ENCODE results near the gene FAM20B.

Gene FAM20B

DNA sequence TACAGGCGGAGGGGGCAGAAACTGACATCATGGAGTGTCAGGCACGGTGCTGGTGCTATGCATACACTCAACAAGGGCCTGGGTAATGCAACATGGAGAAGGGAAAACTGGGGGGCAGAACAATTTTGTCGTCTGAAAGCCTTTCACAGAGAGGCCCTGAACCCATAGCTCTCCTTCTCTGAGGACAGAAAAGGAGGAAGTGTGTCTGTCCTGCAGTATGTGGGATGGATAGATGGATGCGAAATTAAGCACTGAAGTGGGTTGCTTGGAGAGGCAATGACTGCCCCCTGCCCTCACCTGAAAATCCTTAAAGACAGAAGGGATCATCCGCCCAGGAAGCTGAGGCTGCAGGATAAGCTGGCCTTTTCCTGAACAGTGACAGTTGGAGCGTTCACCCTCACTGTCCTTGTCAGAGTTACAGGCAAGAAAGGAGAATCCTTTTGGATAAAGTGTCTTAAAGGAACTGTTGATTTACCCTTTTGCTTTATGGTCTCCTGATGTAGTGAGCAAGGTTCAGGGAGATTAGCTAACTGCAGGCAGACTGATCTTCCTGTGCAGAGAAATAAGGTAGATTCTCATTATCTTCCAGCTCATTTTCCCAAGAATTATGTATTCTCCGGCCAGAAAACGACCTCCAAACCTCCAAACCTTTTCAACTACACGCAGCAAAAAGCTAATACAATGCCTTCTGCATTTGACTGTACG is 1.6 kb upstream of the FAM20B start:
- TF ChIP-seq EZH2 (optimal IDR thresholded peaks at IDR 0.05; ENCODE audit: low read depth, low read length) (no peak), EZH2phosphoT487 (IDR thresholded peaks at IDR 0.05; ENCODE audit: low read length) (no peak)
- TF ChIP-seq, protein P1, sequence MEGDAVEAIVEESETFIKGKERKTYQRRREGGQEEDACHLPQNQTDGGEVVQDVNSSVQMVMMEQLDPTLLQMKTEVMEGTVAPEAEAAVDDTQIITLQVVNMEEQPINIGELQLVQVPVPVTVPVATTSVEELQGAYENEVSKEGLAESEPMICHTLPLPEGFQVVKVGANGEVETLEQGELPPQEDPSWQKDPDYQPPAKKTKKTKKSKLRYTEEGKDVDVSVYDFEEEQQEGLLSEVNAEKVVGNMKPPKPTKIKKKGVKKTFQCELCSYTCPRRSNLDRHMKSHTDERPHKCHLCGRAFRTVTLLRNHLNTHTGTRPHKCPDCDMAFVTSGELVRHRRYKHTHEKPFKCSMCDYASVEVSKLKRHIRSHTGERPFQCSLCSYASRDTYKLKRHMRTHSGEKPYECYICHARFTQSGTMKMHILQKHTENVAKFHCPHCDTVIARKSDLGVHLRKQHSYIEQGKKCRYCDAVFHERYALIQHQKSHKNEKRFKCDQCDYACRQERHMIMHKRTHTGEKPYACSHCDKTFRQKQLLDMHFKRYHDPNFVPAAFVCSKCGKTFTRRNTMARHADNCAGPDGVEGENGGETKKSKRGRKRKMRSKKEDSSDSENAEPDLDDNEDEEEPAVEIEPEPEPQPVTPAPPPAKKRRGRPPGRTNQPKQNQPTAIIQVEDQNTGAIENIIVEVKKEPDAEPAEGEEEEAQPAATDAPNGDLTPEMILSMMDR (IDR thresholded peaks at IDR 0.05; ENCODE audit: low read length): no peak
- peaks cover 26% of the 10 kb centered on the region for H3K79me2 ChIP-seq (ENCODE audit: low read length)
- H3K27ac ChIP-seq (ENCODE audit: low read length): no peak overlapping the region
- H3K4me2 ChIP-seq (ENCODE audit: low read depth, low read length): no peak overlapping the region
- no peaks in the 10 kb centered on the region for H3K9me3 ChIP-seq (replicated peaks; ENCODE audit: insufficient read depth, low read length)
- H3K9ac ChIP-seq (ENCODE audit: low read length): no peak overlapping the region
- no peak for DNase-seq
- no peak overlapping the region for H2AFZ ChIP-seq (ENCODE audit: low read length)
- H3K4me1 ChIP-seq (ENCODE audit: low read length): peaks cover 13% of the 10 kb centered on the region; the same call in 1 of the 2 replicates
- H3K36me3 ChIP-seq (replicated peaks; ENCODE audit: insufficient read depth, low read length): no peaks in the 10 kb centered on the region
- H3F3A ChIP-seq (ENCODE audit: insufficient read depth, low read length): peaks cover 5% of the 10 kb centered on the region
- H4K20me1 ChIP-seq (ENCODE audit: insufficient read depth, low read length): no peaks in the 10 kb centered on the region
- H3K4me3 ChIP-seq (ENCODE audit: low read length): no peak overlapping the region
- H3K9me2 ChIP-seq (replicated peaks; ENCODE audit: insufficient read depth, low read length): no peaks in the 10 kb centered on the region
- H3K27me3 ChIP-seq (replicated peaks; ENCODE audit: insufficient read depth, low read length): no peaks in the 10 kb centered on the region

DNA sequence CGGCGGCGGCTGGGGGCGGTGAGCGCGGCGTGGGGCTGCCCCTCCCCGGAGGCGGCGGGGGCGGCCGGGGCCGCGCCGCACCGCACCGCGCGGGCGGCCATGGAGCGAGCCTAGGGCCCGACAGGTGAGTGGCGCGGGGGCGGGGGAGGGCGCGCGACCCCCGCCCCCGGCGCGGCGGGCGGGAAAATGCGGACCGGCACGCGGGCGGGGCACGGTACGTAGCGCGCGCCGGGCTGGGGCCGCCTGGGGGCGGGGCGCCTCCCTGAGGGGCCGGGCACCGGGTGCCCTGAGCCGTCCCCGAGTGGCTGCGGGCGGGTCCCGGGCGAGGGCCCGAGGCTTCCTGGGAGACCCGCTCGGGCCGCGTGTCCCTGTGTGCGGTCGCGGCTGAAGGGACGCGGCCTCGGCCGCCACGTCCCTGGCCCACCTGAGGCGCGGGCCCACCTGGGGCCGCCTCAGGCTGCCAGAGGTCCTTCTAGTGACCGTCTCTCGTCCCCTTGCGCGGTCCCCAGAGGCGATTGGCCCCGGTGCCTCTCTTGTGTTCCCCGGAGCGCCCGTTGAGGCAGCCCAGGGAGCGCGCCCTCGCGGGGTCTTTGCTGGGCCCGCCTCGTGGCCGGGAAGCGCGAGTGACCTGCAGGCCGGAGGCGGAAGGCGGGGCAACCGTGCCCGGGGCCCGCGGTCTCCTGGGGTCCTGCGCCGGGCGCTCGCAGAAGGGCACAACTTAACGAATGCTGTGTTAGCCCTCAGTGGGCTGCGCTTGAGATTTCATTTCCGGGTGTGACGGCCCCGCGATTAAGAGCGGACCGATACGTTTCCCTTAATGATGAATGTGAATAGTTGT is 500 bp downstream of the FAM20B start:
- peak overlapping the region; percentile 71 for H3K4me2 ChIP-seq (ENCODE audit: low read depth, low read length)
- H3K9me2 ChIP-seq (replicated peaks; ENCODE audit: insufficient read depth, low read length): no peaks in the 10 kb centered on the region
- H3K9ac ChIP-seq (ENCODE audit: low read length): peak overlapping the region; percentile 96
- peaks cover 47% of the 10 kb centered on the region for H3K79me2 ChIP-seq (ENCODE audit: low read length)
- peaks cover 20% of the 10 kb centered on the region; the same call in 1 of the 2 replicates for H3K4me1 ChIP-seq (ENCODE audit: low read length)
- peak overlapping the region; percentile 63 for H2AFZ ChIP-seq (ENCODE audit: low read length)
- H3F3A ChIP-seq (ENCODE audit: insufficient read depth, low read length): peaks cover 8% of the 10 kb centered on the region
- H3K27me3 ChIP-seq (replicated peaks; ENCODE audit: insufficient read depth, low read length): no peaks in the 10 kb centered on the region
- no peaks in the 10 kb centered on the region for H3K9me3 ChIP-seq (replicated peaks; ENCODE audit: insufficient read depth, low read length)
- DNase-seq: peak; percentile 92
- no peaks in the 10 kb centered on the region for H4K20me1 ChIP-seq (ENCODE audit: insufficient read depth, low read length)
- TF ChIP-seq EZH2 (optimal IDR thresholded peaks at IDR 0.05; ENCODE audit: low read depth, low read length) (no peak), EZH2phosphoT487 (IDR thresholded peaks at IDR 0.05; ENCODE audit: low read length) (no peak)
- TF ChIP-seq, protein P1 (IDR thresholded peaks at IDR 0.05; ENCODE audit: low read length): no peak
- H3K36me3 ChIP-seq (replicated peaks; ENCODE audit: insufficient read depth, low read length): no peaks in the 10 kb centered on the region
- H3K4me3 ChIP-seq (ENCODE audit: low read length): peak overlapping the region; percentile 68
- H3K27ac ChIP-seq (ENCODE audit: low read length): peak overlapping the region; percentile 82

DNA sequence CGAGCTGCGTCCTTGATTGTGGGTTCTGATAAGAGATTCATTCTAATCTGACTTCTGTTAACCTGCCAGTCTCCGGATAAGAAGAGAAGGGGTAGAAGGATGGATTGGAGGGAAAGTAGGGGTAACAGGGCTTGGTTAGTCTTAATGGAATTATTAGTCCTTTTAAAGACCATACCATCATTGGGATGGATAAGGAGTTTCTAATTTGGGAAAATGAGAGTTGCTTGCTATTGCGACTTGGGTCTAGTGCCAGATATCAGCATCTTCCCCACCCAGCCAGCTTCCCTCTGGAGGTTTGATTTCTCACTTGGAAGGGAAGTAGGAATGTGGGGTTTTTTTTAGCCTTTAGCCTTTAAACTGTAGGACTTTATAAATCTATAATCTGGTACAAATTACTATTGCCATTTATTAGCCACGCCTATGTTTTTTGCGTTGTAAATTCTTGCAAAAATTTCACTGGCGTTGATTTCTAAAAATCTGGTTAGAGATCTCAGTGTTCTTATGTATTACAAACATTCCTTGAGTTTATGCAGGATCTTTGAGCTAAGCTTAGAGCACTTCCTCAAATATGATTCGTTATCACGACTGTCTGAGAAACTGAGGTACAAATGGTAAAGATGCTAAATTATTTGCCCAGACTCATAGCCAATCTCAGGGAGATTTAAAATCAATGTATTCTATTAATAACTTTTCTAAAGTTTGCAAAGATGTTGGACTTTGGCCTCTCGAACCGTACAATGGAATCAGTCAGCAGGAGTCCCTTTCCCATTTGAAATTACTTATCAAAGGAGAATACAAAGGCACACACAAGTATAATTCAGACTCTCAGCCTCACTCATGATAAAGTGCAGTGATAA is 1.3 kb downstream of the FAM20B start:
- no peak for DNase-seq
- Histone ChIP-seq H3K9ac (ENCODE audit: low read length) (peak overlapping the region; percentile 96), H3K27me3 (replicated peaks; ENCODE audit: insufficient read depth, low read length) (no peaks in the 10 kb centered on the region), H3K4me2 (ENCODE audit: low read depth, low read length) (peak overlapping the region; percentile 71), H3K27ac (ENCODE audit: low read length) (peak overlapping the region; percentile 82), H3K79me2 (ENCODE audit: low read length) (peaks cover 56% of the 10 kb centered on the region), H3F3A (ENCODE audit: insufficient read depth, low read length) (peaks cover 8% of the 10 kb centered on the region), H3K36me3 (replicated peaks; ENCODE audit: insufficient read depth, low read length) (no peaks in the 10 kb centered on the region), H3K4me3 (ENCODE audit: low read length) (peak overlapping the region; percentile 68), H3K9me3 (replicated peaks; ENCODE audit: insufficient read depth, low read length) (no peaks in the 10 kb centered on the region), H3K4me1 (ENCODE audit: low read length) (peaks cover 20% of the 10 kb centered on the region; the same call in 1 of the 2 replicates), H3K9me2 (replicated peaks; ENCODE audit: insufficient read depth, low read length) (no peaks in the 10 kb centered on the region), H2AFZ (ENCODE audit: low read length) (peak overlapping the region; percentile 63), H4K20me1 (ENCODE audit: insufficient read depth, low read length) (no peaks in the 10 kb centered on the region)
- TF ChIP-seq, protein P1 (IDR thresholded peaks at IDR 0.05; ENCODE audit: low read length): no peak
- TF ChIP-seq EZH2phosphoT487 (IDR thresholded peaks at IDR 0.05; ENCODE audit: low read length): no peak
- TF ChIP-seq EZH2 (optimal IDR thresholded peaks at IDR 0.05; ENCODE audit: low read depth, low read length): no peak
